ENCODE results near the gene KLF6.

Gene KLF6

GRCh38 chr10:3784510-3785250 lies at the start of gene KLF6:
Gene KLF6, minus strand, starts transcription at chr10:3785209. Its CDS starts 195 bp downstream, at chr10:3785014.
- no peak for DNase-seq (ENCODE audit: low read depth in 2 of 2, low spot score in 1 of 2)

GRCh38 chr10:3834404-3834803 lies 49.4 kb upstream of the KLF6 start:
- DNase-seq (ENCODE audit: low read depth in 2 of 2, low spot score in 1 of 2), result no peak

DNA sequence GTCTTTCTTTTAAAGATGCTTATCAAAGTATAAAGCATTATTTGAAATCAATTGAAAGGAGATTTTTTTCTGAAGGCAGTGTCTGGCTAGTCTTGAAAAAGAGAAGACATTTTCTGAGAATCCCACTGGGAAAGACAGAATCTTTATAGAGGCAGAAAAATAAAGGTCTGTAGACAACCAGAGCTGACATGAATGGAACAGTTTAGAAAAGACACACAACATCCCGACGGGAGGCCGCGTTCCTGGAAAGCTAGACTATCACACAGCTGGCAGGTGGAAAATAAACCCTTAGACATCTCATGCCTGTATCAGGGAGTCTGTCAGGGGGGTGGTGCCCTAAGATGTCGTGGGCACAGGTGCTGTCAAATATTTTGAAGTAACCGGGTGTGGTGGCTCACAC lies 48.0 kb upstream of the KLF6 start:
- no peak for DNase-seq (ENCODE audit: low read depth in 2 of 2, low spot score in 1 of 2)

DNA sequence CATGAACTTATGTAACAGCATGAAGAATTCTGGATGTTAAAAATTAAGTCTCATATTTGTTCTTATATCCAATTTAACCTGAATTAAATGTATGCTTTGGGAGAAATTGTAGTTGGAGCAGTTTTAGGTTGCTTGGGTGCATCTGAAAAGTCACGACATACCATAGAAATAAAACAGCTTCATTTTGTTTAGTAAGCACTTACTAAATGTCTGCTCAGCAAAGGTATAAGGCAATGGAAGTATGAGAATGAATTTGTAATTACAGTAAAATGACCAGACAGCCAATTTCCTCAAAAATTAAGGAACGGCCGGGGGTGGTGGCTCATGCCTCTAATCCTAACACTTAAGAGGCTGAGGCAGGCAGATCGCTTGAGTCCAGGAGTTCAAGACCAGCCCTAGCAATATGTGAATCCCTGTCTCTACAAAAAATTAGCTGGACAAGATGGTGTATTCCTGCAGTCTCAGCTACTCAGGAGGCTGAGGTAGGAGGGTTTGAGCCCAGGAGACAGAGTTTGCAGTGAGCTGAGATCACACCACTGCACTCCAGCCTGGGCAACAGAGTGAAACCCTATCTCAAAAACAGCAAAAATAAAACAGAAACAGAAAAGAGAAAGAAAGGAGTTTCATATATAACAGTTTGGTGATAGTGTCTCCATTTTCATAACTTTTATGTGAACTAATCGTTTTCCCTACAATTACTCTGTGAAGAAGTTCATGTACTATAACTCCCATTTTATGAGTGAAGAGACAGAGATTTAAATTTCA lies 47.2 kb upstream of the KLF6 start:
- DNase-seq (ENCODE audit: low read depth in 2 of 2, low spot score in 1 of 2), result no peak

DNA sequence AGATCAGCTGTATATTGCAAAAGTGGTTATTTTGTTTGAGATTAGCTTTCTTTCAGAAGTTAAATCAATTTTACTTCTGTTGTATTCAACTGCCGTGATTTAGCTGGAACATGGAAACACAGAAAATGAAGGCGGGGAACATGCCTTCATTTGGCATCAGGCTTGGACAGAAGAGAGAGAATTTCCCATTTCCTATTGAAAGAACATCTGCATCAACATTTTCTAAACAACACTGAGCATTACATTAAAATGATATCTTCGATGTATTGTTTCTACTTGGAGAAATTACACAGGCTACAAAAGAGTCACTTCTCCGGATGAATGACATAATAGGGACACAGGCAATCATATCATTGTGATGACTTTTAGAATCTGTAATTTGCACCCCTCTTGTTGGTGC lies 46.6 kb upstream of the KLF6 start:
- no peak for DNase-seq (ENCODE audit: low read depth in 2 of 2, low spot score in 1 of 2)

- no peak for DNase-seq (ENCODE audit: low read depth in 2 of 2, low spot score in 1 of 2)
Observed at GRCh38 chr10:3830946-3831345, 45.9 kb upstream of the KLF6 start.

GRCh38 chr10:3829156-3830050 lies 44.4 kb upstream of the KLF6 start:
- DNase-seq (ENCODE audit: low read depth in 2 of 2, low spot score in 1 of 2), result no peak

DNA sequence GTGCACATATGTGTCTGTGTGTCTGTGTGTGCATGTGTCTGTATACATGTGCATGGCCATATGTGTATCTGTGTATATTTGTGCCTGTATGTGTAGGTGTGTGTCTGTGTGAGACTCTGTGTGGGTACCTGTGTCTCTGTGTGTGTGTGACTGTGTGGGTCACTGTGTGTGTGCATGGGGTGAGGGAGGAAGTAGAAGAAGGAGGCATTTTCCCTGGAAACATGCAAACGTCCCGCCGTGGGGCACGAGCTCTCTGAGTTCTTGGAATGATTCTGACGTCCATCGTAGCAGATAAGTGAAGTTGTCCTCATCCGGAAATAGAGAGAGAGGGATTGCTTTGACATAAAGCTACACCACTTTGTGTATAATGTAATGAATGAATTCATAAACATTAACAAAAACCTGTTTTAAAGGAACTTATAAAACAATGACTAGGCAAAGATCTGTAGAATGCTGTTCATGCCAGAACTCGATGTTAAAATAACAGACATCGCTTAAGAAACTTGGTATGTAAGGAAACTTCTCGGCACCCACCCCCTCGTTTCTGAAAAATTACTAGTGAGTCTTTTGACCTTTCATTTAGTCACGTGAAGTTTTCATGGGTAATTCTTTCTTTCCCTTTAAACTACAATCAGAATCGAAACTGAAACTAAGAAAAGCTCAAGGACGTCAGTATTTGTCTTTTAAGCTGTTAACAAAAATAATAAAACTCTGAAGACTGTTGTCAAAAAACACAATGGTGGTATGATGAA lies 43.6 kb upstream of the KLF6 start:
- no peak for DNase-seq (ENCODE audit: low read depth in 2 of 2, low spot score in 1 of 2)

DNA sequence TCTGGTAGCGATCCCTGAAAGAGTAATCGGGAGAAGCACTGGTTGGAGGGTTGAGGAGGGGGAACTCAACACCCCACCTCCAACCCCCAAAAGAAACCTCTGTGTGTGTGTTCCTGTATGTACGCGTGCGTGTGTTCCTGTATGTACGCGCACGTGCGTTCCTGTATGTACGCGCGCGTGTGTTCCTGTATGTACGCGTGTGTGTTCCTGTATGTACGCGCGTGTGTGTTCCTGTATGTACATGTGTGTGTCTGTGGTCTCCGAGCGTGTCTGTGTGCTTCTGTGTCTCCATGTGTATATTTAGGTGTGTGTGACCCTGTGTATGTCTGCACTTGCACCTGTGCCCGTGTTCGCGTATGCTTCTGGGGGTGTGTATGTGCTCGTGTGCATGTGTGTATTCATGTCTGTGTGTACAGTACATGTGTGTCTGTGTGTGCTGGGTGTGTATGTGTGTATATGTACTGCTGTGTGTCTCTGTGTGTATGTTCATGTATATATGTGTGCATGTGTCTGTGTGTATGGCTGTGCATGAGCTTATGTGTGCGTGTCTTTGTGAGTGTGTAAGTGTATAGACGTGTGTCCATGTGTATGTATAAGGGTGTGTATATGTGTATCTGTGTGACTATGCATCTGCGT lies 42.9 kb upstream of the KLF6 start:
- no peak for DNase-seq (ENCODE audit: low read depth in 2 of 2, low spot score in 1 of 2)

GRCh38 chr10:3827266-3827665 lies 42.3 kb upstream of the KLF6 start:
- DNase-seq (ENCODE audit: low read depth in 2 of 2, low spot score in 1 of 2), result no peak

GRCh38 chr10:3825862-3826351 lies 40.9 kb upstream of the KLF6 start:
- DNase-seq (ENCODE audit: low read depth in 2 of 2, low spot score in 1 of 2), result no peak

DNA sequence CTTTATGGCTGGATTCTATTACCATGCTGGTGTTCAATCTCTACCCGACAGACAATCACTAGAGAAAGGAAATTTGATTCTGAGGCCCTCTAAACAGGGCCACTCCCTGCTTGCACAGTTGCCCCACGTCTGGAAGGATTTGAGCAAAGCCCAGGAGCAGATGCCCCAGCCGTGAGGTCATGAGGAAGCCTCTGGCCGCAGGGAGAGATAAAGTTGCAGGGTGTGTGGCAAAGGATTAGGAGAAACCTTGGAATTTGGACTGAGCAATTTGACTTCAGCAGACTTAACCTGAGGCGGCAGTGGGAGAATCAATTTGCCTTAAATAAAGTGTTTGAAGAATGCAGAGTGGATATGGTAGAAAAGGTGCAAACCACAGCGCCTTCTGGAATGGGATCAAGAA lies 40.2 kb upstream of the KLF6 start:
- no peak for DNase-seq (ENCODE audit: low read depth in 2 of 2, low spot score in 1 of 2)

DNA sequence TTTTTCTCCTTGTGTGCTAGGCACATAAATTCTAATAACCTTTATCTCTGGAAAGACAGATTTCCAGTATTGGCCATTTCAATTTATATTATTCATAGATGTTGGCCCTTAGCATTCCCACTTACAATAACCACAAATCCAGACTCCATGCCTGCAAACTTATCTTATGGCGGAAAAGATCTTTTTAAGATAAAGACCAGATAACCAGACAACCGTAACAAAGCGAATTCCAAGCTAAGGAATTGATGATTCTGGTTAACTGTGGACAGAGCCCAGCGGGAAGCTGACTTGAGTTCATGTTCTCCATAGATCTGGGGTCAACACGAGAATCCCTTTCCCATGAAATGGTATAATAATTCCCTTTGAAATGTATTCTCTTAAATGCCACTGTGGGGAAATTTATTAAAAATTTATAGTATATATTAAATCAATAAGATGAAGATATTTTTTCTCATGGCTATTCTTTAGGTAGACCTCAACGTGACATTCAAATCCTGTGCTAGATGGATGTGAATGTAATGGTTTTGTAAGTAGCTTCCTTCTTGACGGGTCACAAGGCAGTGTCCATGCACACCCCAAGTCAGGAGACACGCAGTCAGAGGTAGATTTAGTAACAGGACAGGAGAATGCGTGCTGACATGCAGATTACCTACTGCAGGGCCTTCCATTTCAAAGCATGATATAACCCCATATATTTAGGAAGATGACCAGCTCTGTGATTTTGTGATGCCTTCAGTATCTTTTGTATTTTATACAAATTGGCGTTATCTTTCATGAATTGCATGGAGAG lies 37.7 kb upstream of the KLF6 start:
- DNase-seq (ENCODE audit: low read depth in 2 of 2, low spot score in 1 of 2), result no peak

- no peak for DNase-seq (ENCODE audit: low read depth in 2 of 2, low spot score in 1 of 2)
Observed at GRCh38 chr10:3820255-3820654, 35.2 kb upstream of the KLF6 start.

- no peak for DNase-seq (ENCODE audit: low read depth in 2 of 2, low spot score in 1 of 2)
Observed at GRCh38 chr10:3816995-3817394, 32.0 kb upstream of the KLF6 start.

DNA sequence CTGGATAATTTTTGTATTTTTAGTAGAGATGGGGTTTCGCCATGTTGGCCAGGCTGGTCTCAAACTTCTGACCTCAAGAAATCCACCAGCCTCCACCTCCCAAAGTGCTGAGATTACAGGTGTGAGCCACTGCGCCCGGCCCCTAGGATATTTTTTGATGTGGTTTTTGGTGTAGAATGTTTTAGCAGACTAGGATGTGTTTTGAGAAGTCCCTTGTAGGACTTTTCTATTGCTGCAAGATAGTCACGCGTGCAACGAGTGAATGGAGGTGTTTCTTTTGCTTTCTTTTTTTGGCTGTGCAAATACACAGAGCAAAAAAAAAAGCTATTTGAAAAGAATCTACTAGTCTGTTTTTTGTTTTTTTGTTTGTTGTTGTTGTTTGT lies 29.8 kb upstream of the KLF6 start:
- DNase-seq (ENCODE audit: low read depth in 2 of 2, low spot score in 1 of 2), result no peak

DNA sequence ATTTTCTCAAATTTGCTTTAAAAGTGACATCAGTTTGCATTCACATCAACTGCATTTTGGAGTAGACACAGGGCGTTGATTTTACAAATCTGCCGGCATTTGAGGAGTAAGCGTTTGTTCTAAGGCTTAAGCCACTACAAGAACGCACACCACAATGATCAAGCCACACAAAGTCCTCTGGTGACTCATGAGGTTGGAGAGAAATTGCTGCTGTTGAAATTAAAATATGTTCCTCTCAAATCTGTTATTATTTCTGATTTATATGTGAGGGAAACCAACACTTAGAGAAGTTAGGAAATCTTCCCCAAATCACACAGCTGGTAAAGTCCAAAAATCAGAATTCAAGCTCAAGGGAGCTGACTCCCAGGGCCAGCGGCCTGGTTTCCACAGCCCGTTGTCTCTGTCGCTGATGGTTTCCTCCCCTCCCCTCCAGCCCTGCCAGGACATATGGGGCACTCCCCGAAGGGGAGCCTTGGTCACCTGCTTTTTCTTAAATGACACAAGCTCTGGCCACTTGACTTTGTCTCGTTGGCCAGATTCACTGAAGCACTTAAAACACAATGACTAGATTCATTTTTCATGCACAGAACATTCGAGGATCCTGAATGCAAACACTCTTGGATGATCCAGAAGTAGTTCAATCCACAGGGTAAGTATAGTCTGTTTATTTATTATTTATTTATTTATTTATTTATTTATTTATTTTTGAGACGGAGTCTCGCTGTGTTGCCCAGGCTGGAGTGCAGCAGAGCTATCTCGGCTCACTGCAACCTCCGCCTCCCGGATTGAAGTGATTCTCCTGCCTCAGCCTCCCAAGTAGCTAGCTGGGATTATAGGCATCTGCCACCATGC lies 29.2 kb upstream of the KLF6 start:
- no peak for DNase-seq (ENCODE audit: low read depth in 2 of 2, low spot score in 1 of 2)

- DNase-seq (ENCODE audit: low read depth in 2 of 2, low spot score in 1 of 2), result no peak
Observed at GRCh38 chr10:3813267-3813666, 28.3 kb upstream of the KLF6 start.

DNA sequence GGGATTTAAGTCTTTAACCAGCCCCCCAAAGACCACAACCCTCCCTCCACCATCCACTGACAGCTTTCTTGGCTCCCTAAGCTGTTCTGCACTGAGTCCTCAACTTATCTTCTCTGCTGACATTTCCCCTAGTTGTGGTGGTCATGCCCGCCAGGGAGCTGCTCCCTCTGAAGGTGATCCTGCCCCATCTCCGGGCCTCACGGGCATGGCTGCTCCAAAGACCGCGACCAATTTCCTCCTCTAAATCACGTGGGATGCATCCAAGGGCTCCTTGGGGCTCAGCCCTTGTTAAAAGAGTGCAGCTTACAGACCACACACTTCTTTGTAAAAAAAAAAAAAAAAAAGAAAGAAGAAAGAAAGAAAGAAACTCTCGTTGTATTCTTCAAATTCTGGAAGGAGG lies 27.1 kb upstream of the KLF6 start:
- DNase-seq (ENCODE audit: low read depth in 2 of 2, low spot score in 1 of 2), result no peak

Measured in stimulated activated CD8-positive, alpha-beta memory T cell treated with anti-CD3 and anti-CD28 coated beads, Interleukin-4, amount 100 ng/mL, for 4 hours (primary cell).